ENCODE measurements around the gene SDCCAG8.
A peak's percentile ranks its signal among the peaks of the same experiment; 100 is the strongest.

SDCCAG8 gene

GRCh38 chr1:243481101-243481500, 225.3 kb downstream of the SDCCAG8 start:
- Mint-ChIP-seq H3K9me3 (peaks cover 7% of the 10 kb centered on the region), H3K27ac (no peak overlapping the region), H3K36me3 (ENCODE audit: low read depth) (peaks cover 3% of the 10 kb centered on the region), H3K27me3 (ENCODE audit: low read depth) (peaks cover 6% of the 10 kb centered on the region), H3K4me3 (no peak overlapping the region), H3K4me1 (ENCODE audit: low read depth) (peaks cover 17% of the 10 kb centered on the region)

- peaks cover 6% of the 10 kb centered on the region for H3K27me3 Mint-ChIP-seq (ENCODE audit: low read depth)
- no peak overlapping the region for H3K27ac Mint-ChIP-seq
- H3K4me1 Mint-ChIP-seq (ENCODE audit: low read depth), result peaks cover 17% of the 10 kb centered on the region
- H3K36me3 Mint-ChIP-seq (ENCODE audit: low read depth), result peaks cover 3% of the 10 kb centered on the region
- peaks cover 7% of the 10 kb centered on the region for H3K9me3 Mint-ChIP-seq
- H3K4me3 Mint-ChIP-seq, result peak overlapping the region; percentile 61
Measured at GRCh38 chr1:243482141-243483022, 226.5 kb downstream of the SDCCAG8 start.

- H3K9me3 Mint-ChIP-seq, result peaks cover 7% of the 10 kb centered on the region
- no peak overlapping the region for H3K27ac Mint-ChIP-seq
Measured at GRCh38 chr1:243483071-243483771, 227.4 kb downstream of the SDCCAG8 start.

GRCh38 chr1:243483952-243484351, 228.1 kb downstream of the SDCCAG8 start:
- Mint-ChIP-seq H3K27ac (no peak overlapping the region), H3K9me3 (peaks cover 7% of the 10 kb centered on the region), H3K4me3 (peak overlapping the region; percentile 65), H3K36me3 (ENCODE audit: low read depth) (peaks cover 3% of the 10 kb centered on the region), H3K4me1 (ENCODE audit: low read depth) (peaks cover 17% of the 10 kb centered on the region), H3K27me3 (ENCODE audit: low read depth) (peaks cover 6% of the 10 kb centered on the region)

More at GRCh38 chr1:243483071-243483771, 227.4 kb downstream of the SDCCAG8 start:
- Mint-ChIP-seq H3K4me3 (peak overlapping the region; percentile 65), H3K4me1 (ENCODE audit: low read depth) (peaks cover 17% of the 10 kb centered on the region), H3K27me3 (ENCODE audit: low read depth) (peaks cover 6% of the 10 kb centered on the region), H3K36me3 (ENCODE audit: low read depth) (peaks cover 3% of the 10 kb centered on the region)

- Mint-ChIP-seq H3K27ac (no peak overlapping the region), H3K36me3 (ENCODE audit: low read depth) (no peaks in the 10 kb centered on the region), H3K9me3 (no peaks in the 10 kb centered on the region), H3K4me1 (ENCODE audit: low read depth) (peaks cover 11% of the 10 kb centered on the region), H3K27me3 (ENCODE audit: low read depth) (peaks cover 6% of the 10 kb centered on the region), H3K4me3 (no peak overlapping the region)
Measured at GRCh38 chr1:243487036-243487648, 231.3 kb downstream of the SDCCAG8 start.

- Mint-ChIP-seq H3K4me3 (no peak overlapping the region), H3K36me3 (ENCODE audit: low read depth) (no peaks in the 10 kb centered on the region), H3K4me1 (ENCODE audit: low read depth) (peaks cover 6% of the 10 kb centered on the region), H3K27ac (no peak overlapping the region), H3K9me3 (no peaks in the 10 kb centered on the region), H3K27me3 (ENCODE audit: low read depth) (peaks cover 2% of the 10 kb centered on the region)
Measured at GRCh38 chr1:243487649-243488227, 231.9 kb downstream of the SDCCAG8 start.

GRCh38 chr1:243488459-243489157, 232.8 kb downstream of the SDCCAG8 start:
- H3K27me3 Mint-ChIP-seq (ENCODE audit: low read depth), result no peaks in the 10 kb centered on the region
- H3K36me3 Mint-ChIP-seq (ENCODE audit: low read depth), result no peaks in the 10 kb centered on the region
- no peak overlapping the region for H3K4me3 Mint-ChIP-seq
- peaks cover 3% of the 10 kb centered on the region for H3K4me1 Mint-ChIP-seq (ENCODE audit: low read depth)
- H3K27ac Mint-ChIP-seq, result no peak overlapping the region
- no peaks in the 10 kb centered on the region for H3K9me3 Mint-ChIP-seq

GRCh38 chr1:243489158-243489527, 233.3 kb downstream of the SDCCAG8 start:
- Mint-ChIP-seq H3K27me3 (ENCODE audit: low read depth) (no peaks in the 10 kb centered on the region), H3K4me1 (ENCODE audit: low read depth) (no peaks in the 10 kb centered on the region), H3K36me3 (ENCODE audit: low read depth) (no peaks in the 10 kb centered on the region), H3K4me3 (no peak overlapping the region), H3K9me3 (no peaks in the 10 kb centered on the region), H3K27ac (no peak overlapping the region)

- H3K27me3 Mint-ChIP-seq (ENCODE audit: low read depth), result no peaks in the 10 kb centered on the region
- H3K36me3 Mint-ChIP-seq (ENCODE audit: low read depth), result no peaks in the 10 kb centered on the region
- no peaks in the 10 kb centered on the region for H3K4me1 Mint-ChIP-seq (ENCODE audit: low read depth)
- H3K4me3 Mint-ChIP-seq, result no peak overlapping the region
- H3K9me3 Mint-ChIP-seq, result no peaks in the 10 kb centered on the region
- H3K27ac Mint-ChIP-seq, result no peak overlapping the region
Measured at GRCh38 chr1:243489681-243490546, 234.1 kb downstream of the SDCCAG8 start.

- Mint-ChIP-seq H3K9me3 (no peaks in the 10 kb centered on the region), H3K36me3 (ENCODE audit: low read depth) (no peaks in the 10 kb centered on the region), H3K4me1 (ENCODE audit: low read depth) (peaks cover 2% of the 10 kb centered on the region), H3K27ac (no peak overlapping the region), H3K27me3 (ENCODE audit: low read depth) (no peaks in the 10 kb centered on the region), H3K4me3 (no peak overlapping the region)
Measured at GRCh38 chr1:243490748-243491686, 235.2 kb downstream of the SDCCAG8 start.

- peaks cover 2% of the 10 kb centered on the region for H3K4me1 Mint-ChIP-seq (ENCODE audit: low read depth)
- H3K9me3 Mint-ChIP-seq, result no peaks in the 10 kb centered on the region
- H3K27ac Mint-ChIP-seq, result no peak overlapping the region
- no peaks in the 10 kb centered on the region for H3K27me3 Mint-ChIP-seq (ENCODE audit: low read depth)
- H3K36me3 Mint-ChIP-seq (ENCODE audit: low read depth), result no peaks in the 10 kb centered on the region
- H3K4me3 Mint-ChIP-seq, result no peak overlapping the region
Measured at GRCh38 chr1:243493156-243494129, 237.6 kb downstream of the SDCCAG8 start.
